GM12878 (cell line): ENCODE data around the gene TBC1D2B. TPM values are rescaled to one million over a fixed set of nuclear protein-coding genes. Genes with fewer than 3 reads are reported as not detected.

Experiments used
- ATAC-seq: fragments of 200-7000 bp; cut with Tn5 transposase; 3 replicates; pipeline ENCODE4 v1.9.1; 2020; ENCODE audit warnings: mild to moderate bottlenecking, moderate library complexity
- BruUV-seq: library from RNA; stranded (reverse); fragments of 400-500 nt; replicated peaks from 2 replicates; lab custom pipeline; 2021; lab: Mats Ljungman, UMichigan
- CTCF ChIA-PET: fragments of 300-600 bp; sonication (Branson Sonifier 250); formaldehyde crosslinking; extraction: SDS; loops from one replicate; lab custom pipeline; 2021; ENCODE audit warnings: inconsistent platforms; lab: Yijun Ruan, JAX
- POLR2A ChIA-PET: fragments of 350-600 bp; formaldehyde crosslinking; extraction: SDS; loops from one replicate; lab custom pipeline; 2021; ENCODE audit warnings: inconsistent platforms; lab: Charles Lee
- RAD21 ChIA-PET: fragments of 300-600 bp; sonication (Branson Sonifier 250); formaldehyde crosslinking; loops from one replicate; lab custom pipeline; 2023; ENCODE audit warnings: antibody characterized with exemption; ENCODE audit not compliant: unreplicated experiment; lab: Charles Lee
- SMC1A ChIA-PET: fragments of 300-600 bp; sonication (Branson Sonifier 250); formaldehyde crosslinking; loops from one replicate; lab custom pipeline; 2023; ENCODE audit not compliant: unreplicated experiment, uncharacterized antibody; lab: Charles Lee
- DNase-seq: peaks from one replicate; pipeline ENCODE4 v3.0.0-alpha.2; 2011; ENCODE audit warnings: low read depth, low spot score
- FAIRE-seq: peaks from 3 replicates; lab custom pipeline; 2011; peaks lifted over from hg19 to GRCh38; lab: Jason Lieb, UNC
- H2AFZ ChIP-seq: 2 replicates; pipeline ENCODE4 v1.6.0; 2011; ENCODE audit warnings: low read depth, low read length, control low read depth; ENCODE audit not compliant: control insufficient read depth
- H3K27ac ChIP-seq: 2 replicates; pipeline ENCODE4 v1.5.1; 2011; ENCODE audit warnings: control low read depth; ENCODE audit not compliant: control insufficient read depth, insufficient read depth
- H3K27me3 ChIP-seq, 2 experiments: replicated peaks in 1 of 2; 2 replicates each; pipeline versions ENCODE4 v1.6.0 to v1.6.1; 2011; ENCODE audit warnings: low read length in 1 of 2; ENCODE audit not compliant: control insufficient read depth in 2 of 2, insufficient read depth in 2 of 2
- H3K36me3 ChIP-seq, 2 experiments: 2 replicates each; pipeline ENCODE4 v1.5.1; 2011; ENCODE audit warnings: low read length in 1 of 2; ENCODE audit not compliant: control insufficient read depth in 2 of 2, insufficient read depth in 2 of 2
- H3K4me1 ChIP-seq: 2 replicates; pipeline ENCODE4 v1.6.1; 2011; ENCODE audit warnings: mild to moderate bottlenecking, low read length, moderate library complexity, mixed read lengths; ENCODE audit not compliant: control insufficient read depth, insufficient read depth
- H3K4me2 ChIP-seq: 2 replicates; pipeline ENCODE4 v1.6.0; 2011; ENCODE audit warnings: control low read depth; ENCODE audit not compliant: control insufficient read depth, insufficient read depth
- H3K4me3 ChIP-seq: fragments of 200-600 bp; sonication (generic); 2 replicates; pipeline ENCODE4 v1.5.1; 2016
- H3K79me2 ChIP-seq: 2 replicates; pipeline ENCODE4 v1.6.0; 2011; ENCODE audit warnings: low read length; ENCODE audit not compliant: control insufficient read depth, insufficient read depth
- H3K9ac ChIP-seq: 2 replicates; pipeline ENCODE4 v1.8.0; 2011; ENCODE audit warnings: low read length, control low read depth, mixed read lengths; ENCODE audit not compliant: control insufficient read depth, insufficient read depth
- H3K9me3 ChIP-seq: replicated peaks from 3 replicates; pipeline ENCODE4 v1.5.1; 2011; ENCODE audit warnings: mild to moderate bottlenecking, low read length; ENCODE audit not compliant: control insufficient read depth, insufficient read depth
- H4K20me1 ChIP-seq: 2 replicates; pipeline ENCODE4 v1.6.0; 2011; ENCODE audit not compliant: control insufficient read depth, insufficient read depth
- BCL3 ChIP-seq: IDR thresholded peaks from 2 replicates; pipeline ENCODE4 v1.6.1; 2011; ENCODE audit warnings: borderline replicate concordance, low read depth, mild to moderate bottlenecking, moderate library complexity, low read length; ENCODE audit not compliant: insufficient read depth, poor library complexity, severe bottlenecking
- TAF1 ChIP-seq: IDR thresholded peaks from 2 replicates; pipeline ENCODE4 v1.6.1; 2011; ENCODE audit warnings: mild to moderate bottlenecking, low read depth, low read length, borderline replicate concordance
- WGBS: methylation state at CpG from one replicate; pipeline ENCODE4 v1.1.6; 2016; ENCODE audit warnings: low lambda C conversion rate; ENCODE audit not compliant: insufficient replicate concordance, insufficient coverage; ENCODE audit errors: missing lambda C conversion rate; 5-methylcytosine and 5-hydroxymethylcytosine counted together
- in situ Hi-C: fragments of 300-500 bp; cut with MboI; formaldehyde crosslinking; loops from 9 replicates; pipeline ENCODE4 v1.14.3; 2018; ENCODE audit warnings: mixed read lengths
- intact Hi-C: fragments of 100-400 bp; cut with micrococcal nuclease; formaldehyde crosslinking; loops from one replicate; pipeline ENCODE4 v1.14.2; 2022; ENCODE audit not compliant: unreplicated experiment
- polyA plus RNA-seq, 11 experiments: library from polyadenylated mRNA; depleted of rRNA in 4 of 11; unstranded in 6 of 11; stranded (reverse) in 5 of 11; fragments of >200 nt; fragmentation: Nextera tagmentation in 4 of 11; fragmentation: Illumina TruSeq in 1 of 11; extraction: Ambion mirVana in 4 of 11; extraction: Trizol in 1 of 11; gene quantifications; 1 replicate in 1 of 11; 2 replicates in 10 of 11; pipeline versions ENCODE4 v1.2.1 to v1.2.3, GENCODE V29; 2011 to 2016; ENCODE audit warnings: inconsistent platforms in 2 of 11, missing spikeins in 2 of 11, low read depth in 1 of 11
- total RNA-seq, 4 experiments: library from RNA; depleted of rRNA in 3 of 4; stranded (reverse); fragments of >200 nt in 3 of 4; fragmentation: Illumina TruSeq in 1 of 4; extraction: Trizol in 1 of 4; gene quantifications; 2 replicates each; pipeline versions ENCODE4 v1.2.1 to v1.2.3, GENCODE V29; 2013 to 2021
- TF ChIP-seq, protein P1 (sequence below): fragments of 150-350 bp; IDR thresholded peaks from 2 replicates; pipeline ENCODE4 v1.6.1; 2014; ENCODE audit warnings: mild to moderate bottlenecking, low read depth, low read length

Gene TBC1D2B
- total and polyA plus RNA-seq, 10 of the 15 experiments (the other 5 are each of a cell fraction or from before 2014, with no cell fraction given): 1.3 to 53.4 (median 19.4) TPM

- Histone ChIP-seq H3K9ac (no peak overlapping the region), H3K4me2 (no peak overlapping the region), H2AFZ (no peak overlapping the region), H3K36me3 (no peaks in the 10 kb centered on the region), H3K4me3 (no peak overlapping the region), H3K9me3 (no peaks in the 10 kb centered on the region), H3K27ac (no peak overlapping the region), H4K20me1 (no peaks in the 10 kb centered on the region), H3K4me1 (peaks cover 23% of the 10 kb centered on the region), H3K27me3 (no peaks in the 10 kb centered on the region), H3K79me2 (no peaks in the 10 kb centered on the region)
- ChIA-PET POLR2A (interaction anchor here (1.0 kb wide), 1 partner anchor 10 kb away, joined by 3 read pairs; no protein-coding TSS in a partner anchor), CTCF (interaction anchor here (0.9 to 14.0 kb wide), 3 partner anchors 28 to 142 kb away, joined by 3 to 191 read pairs (median 5); partner anchors contain the start of gene TBC1D2B), RAD21 (no interaction called here), SMC1A (interaction anchor here (0.9 to 13.4 kb wide), 5 partner anchors 10 to 134 kb away, joined by 4 to 184 read pairs (median 8); partner anchors contain the start of gene TBC1D2B)
- in situ Hi-C loops: no loop called here
- no TSS peak for BruUV-seq
- TF ChIP-seq BCL3: no peak
- no peak for TF ChIP-seq TAF1
- TF ChIP-seq, protein P1, sequence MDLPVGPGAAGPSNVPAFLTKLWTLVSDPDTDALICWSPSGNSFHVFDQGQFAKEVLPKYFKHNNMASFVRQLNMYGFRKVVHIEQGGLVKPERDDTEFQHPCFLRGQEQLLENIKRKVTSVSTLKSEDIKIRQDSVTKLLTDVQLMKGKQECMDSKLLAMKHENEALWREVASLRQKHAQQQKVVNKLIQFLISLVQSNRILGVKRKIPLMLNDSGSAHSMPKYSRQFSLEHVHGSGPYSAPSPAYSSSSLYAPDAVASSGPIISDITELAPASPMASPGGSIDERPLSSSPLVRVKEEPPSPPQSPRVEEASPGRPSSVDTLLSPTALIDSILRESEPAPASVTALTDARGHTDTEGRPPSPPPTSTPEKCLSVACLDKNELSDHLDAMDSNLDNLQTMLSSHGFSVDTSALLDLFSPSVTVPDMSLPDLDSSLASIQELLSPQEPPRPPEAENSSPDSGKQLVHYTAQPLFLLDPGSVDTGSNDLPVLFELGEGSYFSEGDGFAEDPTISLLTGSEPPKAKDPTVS: no peak
- 93% methylated on average over 2 of the region's 2 CpGs for WGBS
- DNase-seq (no peak), ATAC-seq (no peak), FAIRE-seq (no peak)
- intact Hi-C loops: no loop called here
Observed at GRCh38 chr15:78100886-78101285, 23.4 kb upstream of the TBC1D2B start.
